Measurements from ENCODE around the gene ENDOU. TPM values are rescaled to one million over a fixed set of nuclear protein-coding genes. Genes with fewer than 3 reads are reported as not detected.

The ENDOU gene
- total and polyA plus RNA-seq, 2 donors (not counting 1 experiment from before 2014, with no cell fraction given): 0.09 to 0.17 TPM

DNA sequence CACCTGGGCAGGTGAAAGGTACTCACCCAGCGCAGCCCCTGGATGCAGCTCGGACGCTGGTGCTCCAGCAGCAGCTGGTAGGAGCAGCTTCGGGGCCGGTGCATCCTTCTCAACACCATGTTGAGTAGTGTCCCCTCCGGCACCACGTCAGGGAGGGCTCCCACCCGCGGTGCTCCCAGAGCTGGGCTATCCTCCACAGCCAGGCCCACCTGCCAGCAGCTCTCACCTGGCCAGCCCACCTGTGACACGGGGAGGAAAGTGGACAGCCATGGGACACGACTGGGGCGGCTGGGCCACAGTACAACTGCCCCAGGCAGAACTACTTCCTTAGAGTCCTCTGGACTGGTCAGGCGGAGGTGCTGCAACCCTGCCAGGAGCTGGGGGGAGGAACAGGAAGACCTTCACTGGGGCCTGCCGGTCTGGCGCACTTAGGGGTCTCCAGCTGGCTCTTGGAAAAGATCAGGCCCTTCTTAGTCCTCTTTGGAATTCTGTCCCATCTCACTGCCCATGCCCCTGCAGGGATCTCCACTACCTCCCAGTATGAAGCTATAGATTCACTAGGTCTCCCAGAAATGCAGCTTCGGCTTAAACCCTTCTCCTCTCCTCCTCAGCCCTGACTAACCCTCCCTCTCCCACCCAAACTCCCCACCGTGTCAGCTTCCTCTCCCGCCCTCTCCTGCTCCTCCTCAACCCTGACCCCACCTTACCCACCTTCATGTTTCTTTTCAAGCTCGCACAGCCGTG lies 32.7 kb upstream of the ENDOU start:
- Histone ChIP-seq H4K20me1 (ENCODE audit: control insufficient read depth, extremely low read depth, insufficient read depth, low read length) (no peaks in the 10 kb centered on the region), H2AFZ (ENCODE audit: low read length) (no peak overlapping the region), H3K79me2 (ENCODE audit: control insufficient read depth, insufficient read depth, low read length) (no peaks in the 10 kb centered on the region), H3K36me3 (ENCODE audit: control insufficient read depth, insufficient read depth, low read length) (no peaks in the 10 kb centered on the region), H3K27ac (ENCODE audit: insufficient read depth, low read length) (no peak overlapping the region), H3K4me1 (ENCODE audit: control insufficient read depth, extremely low read depth, insufficient read depth, low read length) (peaks cover 7% of the 10 kb centered on the region), H3K4me2 (ENCODE audit: extremely low read depth, insufficient read depth, low read length) (peak overlapping the region; percentile 79), H3K9me3 (ENCODE audit: control insufficient read depth, insufficient read depth, low read depth, low read length) (no peaks in the 10 kb centered on the region), H3K27me3 (ENCODE audit: control insufficient read depth, insufficient read depth, low read length) (no peaks in the 10 kb centered on the region), H3K4me3 (replicated peaks in 1 of 4; ENCODE audit: control extremely low read depth in 1 of 4, insufficient read depth in 1 of 4, low read depth in 3 of 4, low read length in 4 of 4) (peak overlapping the region in 3 of 4 experiments; percentile 17 to 73 (median 60)), H3K9ac (ENCODE audit: insufficient read depth, low read length) (no peak overlapping the region)
- TF ChIP-seq CTCF (conservative IDR thresholded peaks at IDR 0.05 in 1 of 2, IDR thresholded peaks at IDR 0.05 in 1 of 2; ENCODE audit: low read depth in 1 of 2, low read length in 2 of 2): no peak
- no peak for TF ChIP-seq EZH2 (IDR thresholded peaks at IDR 0.05; ENCODE audit: low read length, missing control alignments)
- no peak for DNase-seq (ENCODE audit: low read depth in 2 of 2)

DNA sequence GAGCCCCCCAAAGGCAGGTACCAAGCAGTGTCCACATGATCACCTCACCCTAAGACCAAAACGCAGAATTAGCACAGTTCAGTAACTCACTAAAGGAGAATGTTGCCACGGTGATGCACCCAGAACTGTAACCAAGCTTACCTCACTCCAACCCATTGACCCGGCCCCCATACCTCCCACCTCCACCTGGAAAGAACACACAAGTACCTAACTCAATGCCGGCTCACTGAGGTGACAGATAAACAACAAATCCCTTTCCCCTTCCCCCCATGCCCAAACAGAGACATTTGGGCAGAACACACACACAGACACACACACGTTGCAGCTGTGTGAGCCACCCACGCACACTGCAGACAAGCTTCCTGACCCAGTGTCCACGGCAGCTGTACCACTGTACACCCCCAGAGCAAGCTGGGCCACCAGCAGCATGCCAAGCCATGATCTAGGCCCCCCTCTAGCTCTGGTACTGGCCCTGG lies 32.1 kb upstream of the ENDOU start:
- H4K20me1 ChIP-seq (ENCODE audit: control insufficient read depth, extremely low read depth, insufficient read depth, low read length): no peaks in the 10 kb centered on the region
- DNase-seq (ENCODE audit: low read depth in 2 of 2): no peak
- no peak overlapping the region for H3K9ac ChIP-seq (ENCODE audit: insufficient read depth, low read length)
- H3K27ac ChIP-seq (ENCODE audit: insufficient read depth, low read length): no peak overlapping the region
- H3K36me3 ChIP-seq (ENCODE audit: control insufficient read depth, insufficient read depth, low read length): no peaks in the 10 kb centered on the region
- H2AFZ ChIP-seq (ENCODE audit: low read length): no peak overlapping the region
- no peaks in the 10 kb centered on the region for H3K9me3 ChIP-seq (ENCODE audit: control insufficient read depth, insufficient read depth, low read depth, low read length)
- H3K79me2 ChIP-seq (ENCODE audit: control insufficient read depth, insufficient read depth, low read length): no peaks in the 10 kb centered on the region
- peak overlapping the region in 1 of 4 experiments; percentile 73 for H3K4me3 ChIP-seq (replicated peaks in 1 of 4; ENCODE audit: control extremely low read depth in 1 of 4, insufficient read depth in 1 of 4, low read depth in 3 of 4, low read length in 4 of 4)
- no peaks in the 10 kb centered on the region for H3K27me3 ChIP-seq (ENCODE audit: control insufficient read depth, insufficient read depth, low read length)
- peaks cover 10% of the 10 kb centered on the region for H3K4me1 ChIP-seq (ENCODE audit: control insufficient read depth, extremely low read depth, insufficient read depth, low read length)
- TF ChIP-seq EZH2 (IDR thresholded peaks at IDR 0.05; ENCODE audit: low read length, missing control alignments): no peak
- no peak for TF ChIP-seq CTCF (conservative IDR thresholded peaks at IDR 0.05 in 1 of 2, IDR thresholded peaks at IDR 0.05 in 1 of 2; ENCODE audit: low read depth in 1 of 2, low read length in 2 of 2)
- H3K4me2 ChIP-seq (ENCODE audit: extremely low read depth, insufficient read depth, low read length): no peak overlapping the region

- no peaks in the 10 kb centered on the region for H3K79me2 ChIP-seq (ENCODE audit: control insufficient read depth, insufficient read depth, low read length)
- no peak overlapping the region for H3K4me3 ChIP-seq (replicated peaks in 1 of 4; ENCODE audit: control extremely low read depth in 1 of 4, insufficient read depth in 1 of 4, low read depth in 3 of 4, low read length in 4 of 4)
- DNase-seq (ENCODE audit: low read depth in 2 of 2): no peak
- TF ChIP-seq EZH2 (IDR thresholded peaks at IDR 0.05; ENCODE audit: low read length, missing control alignments): no peak
- TF ChIP-seq CTCF (conservative IDR thresholded peaks at IDR 0.05 in 1 of 2, IDR thresholded peaks at IDR 0.05 in 1 of 2; ENCODE audit: low read depth in 1 of 2, low read length in 2 of 2): no peak
- no peak overlapping the region for H3K9ac ChIP-seq (ENCODE audit: insufficient read depth, low read length)
- H3K27me3 ChIP-seq (ENCODE audit: control insufficient read depth, insufficient read depth, low read length): no peaks in the 10 kb centered on the region
- no peak overlapping the region for H2AFZ ChIP-seq (ENCODE audit: low read length)
- H3K27ac ChIP-seq (ENCODE audit: insufficient read depth, low read length): no peak overlapping the region
- no peaks in the 10 kb centered on the region for H3K36me3 ChIP-seq (ENCODE audit: control insufficient read depth, insufficient read depth, low read length)
- H3K4me2 ChIP-seq (ENCODE audit: extremely low read depth, insufficient read depth, low read length): no peak overlapping the region
- no peaks in the 10 kb centered on the region for H4K20me1 ChIP-seq (ENCODE audit: control insufficient read depth, extremely low read depth, insufficient read depth, low read length)
- H3K9me3 ChIP-seq (ENCODE audit: control insufficient read depth, insufficient read depth, low read depth, low read length): no peaks in the 10 kb centered on the region
- peaks cover 12% of the 10 kb centered on the region for H3K4me1 ChIP-seq (ENCODE audit: control insufficient read depth, extremely low read depth, insufficient read depth, low read length)
Observed at GRCh38 chr12:47755655-47756562, 30.6 kb upstream of the ENDOU start.
